Measurements from ENCODE around the gene MVP.

GRCh38 chr16:29840240-29840639, 20.0 kb downstream of the MVP start:
- TF ChIP-seq CTCF (IDR thresholded peaks at IDR 0.05) = no peak
- TF ChIP-seq POLR2A (IDR thresholded peaks at IDR 0.05) = no peak
